NCI-H2081 (cell line): ENCODE data around the gene PPFIA4.
A peak's percentile ranks its signal among the peaks of the same experiment; 100 is the strongest.
"Not testable (repeated sequence)": the region's sequence is repeated elsewhere in the genome, so short reads cannot be mapped to it uniquely, and the experiment has no call there.

Source experiments
- DNase-seq, 2 experiments: peaks; one replicate each; lab custom pipeline; 2025; lab: John Stamatoyannopoulos, UW

PPFIA4 gene

GRCh38 chr1:203017061-203017460 lies 9.2 kb upstream of the PPFIA4 start:
- DNase-seq, result no peak

- no peak for DNase-seq
Observed at GRCh38 chr1:203017692-203018091, 8.6 kb upstream of the PPFIA4 start.

GRCh38 chr1:203022855-203023254 lies 3.4 kb upstream of the PPFIA4 start:
- not testable (repeated sequence) for DNase-seq

- DNase-seq, result no peak
Observed at GRCh38 chr1:203025686-203026030, 633 bp upstream of the PPFIA4 start.

DNA sequence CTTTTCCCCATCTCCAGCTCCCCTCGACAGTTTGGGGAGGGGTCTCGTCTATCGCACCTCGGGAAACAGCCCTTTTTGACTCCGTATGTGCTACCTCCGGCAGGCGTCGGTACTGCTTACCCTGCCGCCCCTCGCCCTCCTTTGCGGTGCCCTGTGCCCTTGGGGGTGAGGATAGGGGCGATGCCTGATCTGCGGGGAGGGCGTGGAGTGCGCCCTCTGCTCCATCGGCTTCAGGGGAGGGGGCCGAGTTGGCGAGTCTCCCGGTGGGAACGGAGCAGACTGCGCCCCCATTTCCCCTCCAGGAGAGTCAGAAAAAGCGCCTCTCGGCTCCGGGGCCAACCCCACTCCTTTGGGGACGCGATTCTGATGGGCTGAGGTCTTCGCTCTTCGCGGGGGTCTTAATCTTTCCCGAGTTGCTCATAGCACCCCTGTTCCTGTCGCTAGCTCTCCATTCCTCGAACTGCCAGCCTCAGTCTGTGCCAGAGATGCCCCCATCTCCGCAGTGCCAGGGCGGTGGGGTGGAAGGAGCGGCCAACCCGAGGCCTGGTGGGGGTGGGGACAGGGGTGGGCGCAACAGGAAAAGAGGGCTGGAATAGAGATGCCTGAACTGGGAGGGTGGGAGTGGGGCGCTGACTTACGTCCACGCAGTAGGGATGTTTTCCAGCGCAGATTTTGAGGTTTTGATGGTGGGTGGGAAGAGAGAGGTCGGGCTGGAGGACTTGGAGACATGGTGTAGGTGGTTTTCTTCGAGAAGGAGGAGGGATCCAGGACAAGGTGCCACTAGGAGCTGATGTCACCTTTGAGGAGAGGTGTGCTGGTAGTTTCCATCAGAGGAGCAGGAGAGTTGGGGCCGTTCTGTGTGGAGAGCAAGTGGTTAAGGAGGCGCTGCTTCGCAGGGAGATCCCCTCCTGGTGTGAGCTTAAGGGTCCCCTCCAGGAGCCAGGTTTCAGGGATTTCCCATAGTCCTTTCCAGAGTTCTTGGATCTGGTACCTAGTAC lies 674 bp downstream of the PPFIA4 start:
- no peak for DNase-seq

- DNase-seq, result no peak
Observed at GRCh38 chr1:203028067-203028783, 1.9 kb downstream of the PPFIA4 start.

GRCh38 chr1:203028784-203029553 lies 2.7 kb downstream of the PPFIA4 start:
- no peak for DNase-seq

DNA sequence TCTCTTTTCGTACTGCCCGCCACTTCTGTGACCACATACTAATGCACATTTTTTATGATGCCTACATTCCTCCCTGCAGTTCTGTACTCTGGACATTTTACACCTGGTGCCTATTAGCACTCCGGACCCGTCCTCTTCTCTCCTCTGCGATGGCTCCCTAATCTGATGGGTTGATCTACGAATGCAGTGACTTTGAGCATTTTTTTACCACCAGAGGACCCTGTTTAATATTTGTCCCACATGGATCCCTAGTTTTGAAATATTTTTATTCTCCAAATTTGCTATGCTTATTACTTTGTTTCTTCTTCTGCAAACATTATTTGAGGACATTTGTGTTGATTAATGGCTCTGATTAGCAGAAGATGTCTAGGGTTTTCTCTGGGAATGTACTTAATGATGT lies 5.2 kb downstream of the PPFIA4 start:
- DNase-seq, result no peak

DNA sequence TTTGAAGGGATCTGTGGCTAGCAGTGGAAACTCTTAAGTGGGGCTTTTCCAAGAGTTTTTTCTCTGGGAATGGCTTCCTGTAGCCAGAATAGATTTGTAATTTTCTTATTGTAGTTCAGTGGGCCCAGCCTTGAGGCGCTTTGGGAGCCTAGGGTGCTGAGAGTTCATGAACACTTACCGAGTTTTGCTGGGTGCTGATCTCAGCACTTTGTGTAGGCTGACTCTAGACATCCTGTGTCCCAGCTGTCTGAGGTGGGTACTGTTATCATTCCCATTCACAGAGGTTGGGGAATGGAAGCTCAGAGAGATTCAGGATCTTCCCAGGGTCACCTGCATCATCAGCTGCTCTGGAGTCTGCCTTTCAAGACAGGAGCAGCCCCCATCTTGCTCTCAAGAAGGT lies 7.0 kb downstream of the PPFIA4 start:
- DNase-seq, result no peak

DNA sequence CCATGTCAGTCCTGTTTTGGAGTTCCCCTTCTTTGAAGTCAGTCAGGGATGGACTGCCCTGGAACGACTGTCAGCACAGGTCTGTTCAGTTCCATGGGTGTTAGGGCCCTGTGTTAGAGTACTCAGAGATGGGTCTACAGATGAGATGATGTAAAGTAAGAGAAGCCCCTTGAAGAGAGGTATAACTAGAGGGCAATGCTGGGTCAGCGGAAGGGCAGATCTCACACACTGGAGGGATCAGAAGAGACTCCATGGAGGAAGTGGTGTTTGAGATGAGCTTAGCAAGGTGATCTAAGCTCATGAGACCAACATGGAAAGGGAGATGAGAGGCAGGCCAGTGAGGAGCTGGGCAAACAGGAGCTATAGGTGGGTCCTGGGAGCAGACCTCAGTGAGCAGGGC lies 7.6 kb downstream of the PPFIA4 start:
- DNase-seq, result no peak

- no peak for DNase-seq
Observed at GRCh38 chr1:203034422-203035110, 8.3 kb downstream of the PPFIA4 start.

- no peak for DNase-seq
Observed at GRCh38 chr1:203035111-203036000, 9.1 kb downstream of the PPFIA4 start.

DNA sequence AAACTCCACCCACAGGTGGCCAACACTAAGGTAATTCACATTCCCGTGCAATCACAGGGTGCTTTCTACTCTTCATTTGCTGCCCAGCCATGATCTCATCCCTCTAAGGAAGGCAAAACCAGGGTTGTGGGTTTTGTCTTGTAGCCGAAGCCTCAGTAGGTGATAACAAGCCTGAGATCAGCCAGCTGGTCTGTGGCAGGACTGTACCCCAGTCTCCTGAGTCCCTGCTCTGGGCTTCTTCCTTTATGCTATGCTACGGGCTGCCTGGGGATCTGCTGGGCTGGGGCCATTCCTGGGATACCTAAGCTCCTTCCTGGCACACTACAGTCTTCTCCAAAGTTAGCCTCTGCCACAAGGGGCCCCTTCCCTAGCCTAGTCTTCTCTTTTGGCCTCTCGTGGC lies 9.8 kb downstream of the PPFIA4 start:
- no peak for DNase-seq

DNA sequence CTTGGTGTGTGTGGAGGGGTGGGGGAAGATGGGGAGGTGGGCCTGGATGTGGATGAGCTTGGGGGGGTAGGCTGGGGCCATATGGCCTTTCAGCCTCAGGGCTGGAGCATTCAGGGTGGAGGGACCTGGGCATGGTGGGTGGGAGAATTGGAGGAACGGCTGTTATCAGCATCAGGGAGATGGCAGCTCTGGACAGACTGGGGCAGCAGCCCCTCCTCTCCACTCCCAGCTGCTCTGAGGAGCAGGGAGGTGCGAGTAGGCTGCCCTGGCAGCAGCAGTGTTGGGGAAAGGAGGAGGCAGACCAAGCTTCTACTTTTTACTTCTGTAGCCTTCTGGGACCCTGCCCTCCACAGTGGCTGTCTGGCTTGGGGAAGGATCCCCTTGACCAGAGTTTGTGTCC lies 10.2 kb downstream of the PPFIA4 start:
- DNase-seq, result no peak

DNA sequence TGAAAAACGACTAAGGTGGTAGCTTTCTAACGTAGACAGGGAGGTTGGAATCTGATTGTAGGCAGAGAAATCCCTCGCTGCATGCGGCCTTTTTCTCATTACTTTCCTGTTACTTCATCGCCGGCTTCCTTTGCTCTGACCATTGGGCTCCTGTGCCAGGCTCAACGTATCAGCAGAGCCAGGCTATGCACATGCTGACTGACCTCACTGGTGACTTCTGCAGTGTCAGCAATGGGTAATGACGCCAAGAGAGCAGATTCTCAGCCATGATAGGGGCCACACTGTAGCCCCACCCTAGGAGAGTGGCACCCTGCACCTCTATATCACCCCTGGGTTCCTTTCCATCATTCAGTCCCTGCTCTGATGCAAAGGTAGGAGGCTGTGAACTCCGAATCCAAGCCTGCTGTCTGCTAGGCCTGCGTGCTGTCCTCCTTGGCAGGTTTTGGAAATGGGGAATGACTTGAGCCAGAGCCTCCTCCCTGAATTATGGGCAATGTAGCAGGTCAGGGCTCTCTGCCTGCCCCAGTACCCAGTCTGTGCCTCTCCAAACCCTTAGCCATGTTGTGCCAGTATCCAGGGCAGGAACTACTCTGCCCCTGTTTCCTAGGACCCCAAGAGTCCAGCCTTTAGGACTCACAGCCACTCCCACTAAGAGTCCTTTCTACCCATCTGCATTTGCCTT lies 11.4 kb downstream of the PPFIA4 start:
- DNase-seq, result no peak

- no peak for DNase-seq
Observed at GRCh38 chr1:203038217-203038741, 12.0 kb downstream of the PPFIA4 start.

DNA sequence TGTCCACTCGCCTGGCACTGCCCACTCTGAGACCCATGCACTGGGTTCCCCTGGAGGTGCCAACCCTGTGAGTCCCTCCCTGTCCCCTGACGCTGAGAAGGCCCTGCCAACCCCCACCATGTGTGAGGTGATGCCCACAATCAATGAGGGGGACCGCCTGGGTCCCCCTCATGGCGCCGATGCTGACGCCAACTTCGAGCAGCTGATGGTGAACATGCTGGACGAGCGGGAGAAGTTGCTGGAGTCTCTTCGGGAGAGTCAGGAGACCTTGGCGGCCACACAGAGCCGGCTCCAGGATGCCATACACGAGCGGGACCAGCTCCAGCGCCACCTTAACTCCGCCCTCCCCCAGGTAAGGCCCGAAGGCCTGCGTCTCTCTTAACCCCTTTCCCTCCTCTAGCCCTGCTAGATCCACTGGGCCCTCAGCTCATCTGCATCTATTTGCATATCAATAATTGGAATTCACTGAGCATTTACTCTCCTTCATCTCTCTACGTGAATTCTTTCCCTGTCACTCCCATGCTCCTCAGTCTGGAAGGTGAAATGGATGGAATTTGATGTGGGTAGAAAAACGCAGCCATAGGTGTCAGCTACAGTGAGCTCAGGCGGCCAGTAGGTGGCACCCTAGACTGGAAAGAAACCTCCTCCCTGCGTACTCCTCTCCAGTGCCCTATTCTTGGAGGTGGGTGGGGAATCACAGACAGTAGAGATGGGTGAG lies 12.8 kb downstream of the PPFIA4 start:
- peak; percentile 67 to 84 for DNase-seq

DNA sequence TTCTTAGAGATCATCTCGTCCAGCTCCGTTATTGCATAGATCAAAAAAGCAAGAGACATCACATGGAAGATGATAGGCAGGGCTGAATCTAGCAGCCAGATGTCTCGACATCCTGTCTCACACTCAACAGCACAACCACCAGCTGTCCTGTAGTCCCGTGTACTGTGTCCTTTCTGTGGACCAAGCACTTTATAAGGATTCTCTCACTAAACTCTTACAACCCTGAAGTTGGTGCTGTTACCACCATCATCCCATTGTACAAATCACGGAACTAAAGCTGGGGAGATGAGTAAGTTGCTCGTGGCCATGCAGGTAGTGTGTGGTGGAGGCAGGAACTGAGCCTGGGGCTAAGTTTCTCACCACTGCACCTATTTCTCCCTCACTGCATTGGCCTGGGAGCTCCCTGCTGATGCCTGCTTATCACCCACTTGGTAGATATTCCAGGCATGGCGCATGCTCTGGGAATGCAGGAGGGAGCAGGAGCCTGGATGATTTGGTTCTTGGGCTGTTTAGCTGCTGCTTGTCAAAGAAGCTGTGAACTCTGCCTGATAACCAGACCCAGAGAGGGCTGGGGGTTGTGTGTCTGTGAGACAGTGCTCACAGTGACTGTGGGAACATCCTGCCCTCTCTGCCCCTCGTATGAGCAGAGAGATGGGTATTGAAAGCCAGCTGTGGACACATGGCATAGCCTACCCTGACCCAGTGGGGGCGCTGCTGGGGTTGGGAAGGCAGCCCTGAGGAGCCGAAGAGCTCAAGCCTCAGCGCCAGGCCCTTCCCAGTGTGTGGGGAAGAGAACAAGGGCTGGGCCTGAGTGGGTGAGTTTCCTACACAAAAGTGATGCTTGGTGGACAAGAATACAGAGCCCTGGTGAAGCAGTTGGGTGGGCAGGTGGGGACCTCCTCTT lies 13.6 kb downstream of the PPFIA4 start:
- peak; percentile 41 to 54 for DNase-seq
